ENCODE measurements around the gene NAA25.

DNA sequence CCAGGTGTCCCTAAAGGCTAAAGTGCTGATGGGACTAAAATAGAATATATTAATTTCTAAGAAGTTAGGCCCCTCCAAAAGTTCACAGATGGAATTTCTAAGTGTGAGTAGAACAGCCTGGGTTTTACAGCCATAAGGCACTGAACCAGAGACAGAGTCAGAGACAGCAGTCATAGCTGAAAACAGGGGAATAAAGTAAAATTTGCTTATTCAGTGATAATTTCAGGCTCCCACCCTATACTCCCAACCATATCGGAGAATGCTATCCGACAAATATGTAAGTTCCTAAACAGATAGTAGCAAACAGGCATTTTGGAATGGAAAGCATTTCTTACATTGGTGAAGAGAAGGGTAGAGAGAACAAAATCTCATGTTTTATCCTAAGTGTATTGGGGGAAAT lies 45.3 kb downstream of the NAA25 start:
- TF ChIP-seq, protein P1, sequence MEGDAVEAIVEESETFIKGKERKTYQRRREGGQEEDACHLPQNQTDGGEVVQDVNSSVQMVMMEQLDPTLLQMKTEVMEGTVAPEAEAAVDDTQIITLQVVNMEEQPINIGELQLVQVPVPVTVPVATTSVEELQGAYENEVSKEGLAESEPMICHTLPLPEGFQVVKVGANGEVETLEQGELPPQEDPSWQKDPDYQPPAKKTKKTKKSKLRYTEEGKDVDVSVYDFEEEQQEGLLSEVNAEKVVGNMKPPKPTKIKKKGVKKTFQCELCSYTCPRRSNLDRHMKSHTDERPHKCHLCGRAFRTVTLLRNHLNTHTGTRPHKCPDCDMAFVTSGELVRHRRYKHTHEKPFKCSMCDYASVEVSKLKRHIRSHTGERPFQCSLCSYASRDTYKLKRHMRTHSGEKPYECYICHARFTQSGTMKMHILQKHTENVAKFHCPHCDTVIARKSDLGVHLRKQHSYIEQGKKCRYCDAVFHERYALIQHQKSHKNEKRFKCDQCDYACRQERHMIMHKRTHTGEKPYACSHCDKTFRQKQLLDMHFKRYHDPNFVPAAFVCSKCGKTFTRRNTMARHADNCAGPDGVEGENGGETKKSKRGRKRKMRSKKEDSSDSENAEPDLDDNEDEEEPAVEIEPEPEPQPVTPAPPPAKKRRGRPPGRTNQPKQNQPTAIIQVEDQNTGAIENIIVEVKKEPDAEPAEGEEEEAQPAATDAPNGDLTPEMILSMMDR (IDR thresholded peaks at IDR 0.05): no peak
- TF ChIP-seq POLR2AphosphoS5 (IDR thresholded peaks at IDR 0.05): no peak
- TF ChIP-seq POLR2A (IDR thresholded peaks at IDR 0.05): no peak

Measured in prostate gland (tissue), 2 donors.